ENCODE measurements around the gene ARL15. TPM values are rescaled to one million over a fixed set of nuclear protein-coding genes. Genes with fewer than 3 reads are reported as not detected.
A peak's percentile ranks its signal among the peaks of the same experiment; 100 is the strongest.

The ARL15 gene
- total and polyA plus RNA-seq, 9 of the 15 experiments (the other 6 are each of a cell fraction or from before 2014, with no cell fraction given), result 18.5 to 80.4 (median 57.0) TPM

DNA sequence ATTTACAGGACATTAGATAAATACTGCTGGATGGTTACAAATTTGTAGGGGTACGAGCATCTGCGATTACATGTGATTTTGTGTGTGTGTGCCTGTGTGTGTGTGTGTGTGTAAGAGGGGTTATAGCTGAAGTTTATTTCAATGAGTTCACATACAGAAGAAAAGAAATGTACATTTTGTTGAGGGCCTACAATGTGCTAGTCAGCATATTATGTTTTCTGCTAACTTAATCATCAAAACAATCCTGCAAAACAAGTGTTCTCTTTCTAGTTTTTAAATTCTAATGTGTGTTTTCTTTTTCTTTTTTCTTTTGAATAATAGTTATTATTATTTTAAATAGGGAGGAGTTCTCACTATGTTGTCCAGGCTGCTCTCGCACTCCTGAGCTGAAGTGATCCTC, 305.7 kb downstream of the ARL15 start (continued):
- TF ChIP-seq, protein P1, sequence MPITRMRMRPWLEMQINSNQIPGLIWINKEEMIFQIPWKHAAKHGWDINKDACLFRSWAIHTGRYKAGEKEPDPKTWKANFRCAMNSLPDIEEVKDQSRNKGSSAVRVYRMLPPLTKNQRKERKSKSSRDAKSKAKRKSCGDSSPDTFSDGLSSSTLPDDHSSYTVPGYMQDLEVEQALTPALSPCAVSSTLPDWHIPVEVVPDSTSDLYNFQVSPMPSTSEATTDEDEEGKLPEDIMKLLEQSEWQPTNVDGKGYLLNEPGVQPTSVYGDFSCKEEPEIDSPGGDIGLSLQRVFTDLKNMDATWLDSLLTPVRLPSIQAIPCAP (CRISPR knock-in tag; IDR thresholded peaks at IDR 0.05; ENCODE audit: borderline replicate concordance), result no peak
- TF ChIP-seq TCF7L2 (IDR thresholded peaks at IDR 0.05; ENCODE audit: low read depth, low read length) (no peak), ZNF316 (IDR thresholded peaks at IDR 0.05) (peak; percentile 83), ZNF318 (IDR thresholded peaks at IDR 0.05; ENCODE audit: borderline replicate concordance in 1 of 2, low read depth in 1 of 2) (no peak), NFYB (IDR thresholded peaks at IDR 0.05; ENCODE audit: extremely low read depth, insufficient read length) (no peak), GTF2B (IDR thresholded peaks at IDR 0.05; ENCODE audit: extremely low read depth, insufficient read length) (no peak), TFAP4 (CRISPR knock-in tag; IDR thresholded peaks at IDR 0.05; ENCODE audit: borderline replicate concordance) (no peak)

All from K562 (cell line).